H1 (cell line): ENCODE data around the gene EXOG.

Experiments
- ATF3 ChIP-seq: IDR thresholded peaks from 2 replicates; pipeline ENCODE4 v1.6.1; 2011; ENCODE audit warnings: low read depth, mild to moderate bottlenecking, low read length; ENCODE audit not compliant: insufficient read depth
- CTCF ChIP-seq, 3 experiments: IDR thresholded peaks; 1 replicate in 2 of 3; 2 replicates in 1 of 3; pipeline versions ENCODE4 v1.5.1 to v1.6.1; 2011; ENCODE audit warnings: low read length in 3 of 3, mild to moderate bottlenecking in 3 of 3, inconsistent platforms in 2 of 3, low read depth in 1 of 3, moderate library complexity in 1 of 3; ENCODE audit not compliant: insufficient read depth in 1 of 3; ENCODE audit errors: control extremely low read depth in 1 of 3
- GABPA ChIP-seq: IDR thresholded peaks from 2 replicates; pipeline ENCODE4 v1.6.1; 2011; ENCODE audit warnings: mild to moderate bottlenecking, low read length, moderate library complexity, borderline replicate concordance; ENCODE audit not compliant: insufficient read depth
- SUZ12 ChIP-seq: fragments of 200-600 bp; sonication (generic); IDR thresholded peaks from 2 replicates; pipeline ENCODE4 v1.6.1; 2012; ENCODE audit warnings: mild to moderate bottlenecking, inconsistent platforms, low read length, moderate library complexity, mixed read lengths
- TAF1 ChIP-seq: IDR thresholded peaks from 2 replicates; pipeline ENCODE4 v1.6.1; 2011; ENCODE audit warnings: mild to moderate bottlenecking, low read depth, low read length

- TF ChIP-seq SUZ12 (no peak), CTCF (IDR thresholded peaks at IDR 0.05; ENCODE audit: control extremely low read depth in 1 of 3, insufficient read depth in 1 of 3, low read depth in 1 of 3, low read length in 3 of 3) (no peak), TAF1 (no peak), ATF3 (no peak), GABPA (no peak)
Measured at GRCh38 chr3:38510631-38511030, 14.5 kb downstream of the EXOG start.
